ENCODE data around the gene GNAL. TPM values are rescaled to one million over a fixed set of nuclear protein-coding genes. Genes with fewer than 3 reads are reported as not detected.

The GNAL gene
- total RNA-seq, 1 experiment from 2014 or later = 24.0 TPM

DNA sequence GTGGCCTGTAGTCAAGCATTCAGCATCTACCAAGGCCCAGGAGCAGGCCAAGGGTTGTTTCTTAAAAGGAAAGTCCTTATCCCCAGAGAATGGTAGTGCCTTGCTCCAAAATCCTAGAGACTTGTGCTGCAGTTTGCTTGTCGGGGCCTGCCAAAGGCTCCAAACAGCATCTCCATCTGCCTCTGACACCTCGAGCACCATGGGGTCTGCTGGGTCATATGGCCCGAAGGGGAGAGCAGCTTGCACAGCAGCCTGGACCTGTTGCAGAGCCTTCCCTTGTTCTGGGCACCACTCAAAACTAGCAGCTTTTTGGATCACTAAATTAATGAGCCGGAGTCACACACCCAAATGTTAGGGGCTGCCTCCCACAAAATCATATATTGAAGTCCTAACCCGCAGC is 35.7 kb downstream of the GNAL start:
- no peak overlapping the region for H4K8ac ChIP-seq (replicated peaks; ENCODE audit: insufficient read length, low read depth, low read length)

More for the DNA sequence above, 35.7 kb downstream of the GNAL start:
- Histone ChIP-seq H3K27ac (ENCODE audit: insufficient read length, low read depth, low read length) (no peak overlapping the region), H2AK5ac (ENCODE audit: insufficient read length, low read length) (no peak overlapping the region), H3K18ac (ENCODE audit: insufficient read length, low read depth, low read length) (no peak overlapping the region), H3K9ac (ENCODE audit: extremely low read depth, insufficient read length, low read length) (no peak overlapping the region), H4K5ac (ENCODE audit: insufficient read length, low read depth, low read length) (no peak overlapping the region), H3K56ac (ENCODE audit: insufficient read length, low read depth, low read length) (no peak overlapping the region), H3K4me1 (ENCODE audit: insufficient read depth, low read length) (no peaks in the 10 kb centered on the region), H3T11ph (ENCODE audit: low read length) (no peak overlapping the region), H2BK20ac (ENCODE audit: low read depth, low read length, poor library complexity, severe bottlenecking) (no peak overlapping the region), H3K4ac (ENCODE audit: low read depth, low read length) (no peak overlapping the region), H2BK120ac (ENCODE audit: low read depth, low read length, poor library complexity, severe bottlenecking) (no peak overlapping the region), H2BK5ac (ENCODE audit: insufficient read length, low read length) (no peak overlapping the region), H3K23ac (ENCODE audit: insufficient read length, low read depth, low read length) (no peak overlapping the region), H3K14ac (ENCODE audit: insufficient read depth, low read length) (no peak overlapping the region), H4K91ac (ENCODE audit: insufficient read length, low read depth, low read length) (no peak overlapping the region), H3K79me1 (ENCODE audit: insufficient read depth, low read depth, low read length, poor library complexity, severe bottlenecking) (no peaks in the 10 kb centered on the region), H2BK12ac (ENCODE audit: insufficient read length, low read depth, low read length) (no peak overlapping the region), H4K20me1 (ENCODE audit: control insufficient read depth, insufficient read depth, insufficient read length) (no peaks in the 10 kb centered on the region), H3K23me2 (ENCODE audit: insufficient read length, low read depth, low read length, poor library complexity, severe bottlenecking) (no peaks in the 10 kb centered on the region), H3K27me3 (ENCODE audit: insufficient read depth, low read length) (no peaks in the 10 kb centered on the region), H3K4me2 (ENCODE audit: insufficient read depth, insufficient read length, low read length) (no peak overlapping the region), H2BK15ac (ENCODE audit: low read depth, low read length) (no peak overlapping the region), H3K79me2 (ENCODE audit: insufficient read depth, low read length) (no peaks in the 10 kb centered on the region), H3K9me3 (ENCODE audit: control insufficient read depth, low read depth, low read length) (no peaks in the 10 kb centered on the region), H2AFZ (ENCODE audit: low read length) (no peak overlapping the region)
- no peak for DNase-seq
- Mint-ChIP-seq H3K27me3 (ENCODE audit: low read depth) (no peaks in the 10 kb centered on the region; the same call in 1 of the 2 replicates), H3K4me3 (no peak overlapping the region), H3K36me3 (ENCODE audit: insufficient read depth in 1 of 3, low read depth in 3 of 3) (no peaks in the 10 kb centered on the region; a peak in 1 of 7 replicates), H3K4me1 (peaks cover 10 to 11% of the 10 kb centered on the region in 2 experiments), H3K27ac (no peak overlapping the region), H3K9me3 (no peaks in the 10 kb centered on the region; a peak in 1 of 5 replicates)
- no CpG with 5 or more reads among the region's 5 CpGs for WGBS (ENCODE audit: extremely low coverage, insufficient read length, low lambda C conversion rate)
- TF ChIP-seq, protein P1, sequence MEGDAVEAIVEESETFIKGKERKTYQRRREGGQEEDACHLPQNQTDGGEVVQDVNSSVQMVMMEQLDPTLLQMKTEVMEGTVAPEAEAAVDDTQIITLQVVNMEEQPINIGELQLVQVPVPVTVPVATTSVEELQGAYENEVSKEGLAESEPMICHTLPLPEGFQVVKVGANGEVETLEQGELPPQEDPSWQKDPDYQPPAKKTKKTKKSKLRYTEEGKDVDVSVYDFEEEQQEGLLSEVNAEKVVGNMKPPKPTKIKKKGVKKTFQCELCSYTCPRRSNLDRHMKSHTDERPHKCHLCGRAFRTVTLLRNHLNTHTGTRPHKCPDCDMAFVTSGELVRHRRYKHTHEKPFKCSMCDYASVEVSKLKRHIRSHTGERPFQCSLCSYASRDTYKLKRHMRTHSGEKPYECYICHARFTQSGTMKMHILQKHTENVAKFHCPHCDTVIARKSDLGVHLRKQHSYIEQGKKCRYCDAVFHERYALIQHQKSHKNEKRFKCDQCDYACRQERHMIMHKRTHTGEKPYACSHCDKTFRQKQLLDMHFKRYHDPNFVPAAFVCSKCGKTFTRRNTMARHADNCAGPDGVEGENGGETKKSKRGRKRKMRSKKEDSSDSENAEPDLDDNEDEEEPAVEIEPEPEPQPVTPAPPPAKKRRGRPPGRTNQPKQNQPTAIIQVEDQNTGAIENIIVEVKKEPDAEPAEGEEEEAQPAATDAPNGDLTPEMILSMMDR (conservative IDR thresholded peaks at IDR 0.05) = no peak
